Mesothelial cell of epicardium (in vitro differentiated cells): ENCODE data around the gene ASCL5. TPM values are rescaled to one million over a fixed set of nuclear protein-coding genes. Genes with fewer than 3 reads are reported as not detected.

Source experiments
- DNase-seq, 2 experiments: peaks; one replicate each; pipeline ENCODE4 v3.0.0; 2021; ENCODE audit warnings: low spot score in 2 of 2; ENCODE audit not compliant: unreplicated experiment in 2 of 2
- H3K27ac Mint-ChIP-seq: 2 replicates; pipeline ENCODE4 v1.8.0; 2021; ENCODE audit warnings: mixed read lengths
- H3K27me3 Mint-ChIP-seq: 2 replicates; pipeline ENCODE4 v1.8.0; 2021; ENCODE audit warnings: low read depth, mixed read lengths
- H3K36me3 Mint-ChIP-seq: 2 replicates; pipeline ENCODE4 v1.8.0; 2021; ENCODE audit warnings: mixed read lengths
- H3K4me1 Mint-ChIP-seq: 2 replicates; pipeline ENCODE4 v1.8.0; 2021; ENCODE audit warnings: mixed read lengths
- H3K4me3 Mint-ChIP-seq: 2 replicates; pipeline ENCODE4 v1.8.0; 2021; ENCODE audit warnings: mild to moderate bottlenecking, moderate library complexity, mixed read lengths
- H3K9me3 Mint-ChIP-seq: 2 replicates; pipeline ENCODE4 v1.8.0; 2021; ENCODE audit warnings: mixed read lengths
- total RNA-seq: library from RNA; stranded (reverse); gene quantifications from 3 replicates; pipeline ENCODE4 v1.2.1, GENCODE V29; 2021
- TF ChIP-seq, protein P1 (sequence below): fragments of 200-600 bp; sonication (generic); IDR thresholded peaks from one replicate; pipeline ENCODE4 v1.5.0; 2021; ENCODE audit warnings: antibody characterized with exemption; ENCODE audit not compliant: unreplicated experiment

ASCL5 gene
- total RNA-seq, 1 donor from 2014 or later, result not detected

DNA sequence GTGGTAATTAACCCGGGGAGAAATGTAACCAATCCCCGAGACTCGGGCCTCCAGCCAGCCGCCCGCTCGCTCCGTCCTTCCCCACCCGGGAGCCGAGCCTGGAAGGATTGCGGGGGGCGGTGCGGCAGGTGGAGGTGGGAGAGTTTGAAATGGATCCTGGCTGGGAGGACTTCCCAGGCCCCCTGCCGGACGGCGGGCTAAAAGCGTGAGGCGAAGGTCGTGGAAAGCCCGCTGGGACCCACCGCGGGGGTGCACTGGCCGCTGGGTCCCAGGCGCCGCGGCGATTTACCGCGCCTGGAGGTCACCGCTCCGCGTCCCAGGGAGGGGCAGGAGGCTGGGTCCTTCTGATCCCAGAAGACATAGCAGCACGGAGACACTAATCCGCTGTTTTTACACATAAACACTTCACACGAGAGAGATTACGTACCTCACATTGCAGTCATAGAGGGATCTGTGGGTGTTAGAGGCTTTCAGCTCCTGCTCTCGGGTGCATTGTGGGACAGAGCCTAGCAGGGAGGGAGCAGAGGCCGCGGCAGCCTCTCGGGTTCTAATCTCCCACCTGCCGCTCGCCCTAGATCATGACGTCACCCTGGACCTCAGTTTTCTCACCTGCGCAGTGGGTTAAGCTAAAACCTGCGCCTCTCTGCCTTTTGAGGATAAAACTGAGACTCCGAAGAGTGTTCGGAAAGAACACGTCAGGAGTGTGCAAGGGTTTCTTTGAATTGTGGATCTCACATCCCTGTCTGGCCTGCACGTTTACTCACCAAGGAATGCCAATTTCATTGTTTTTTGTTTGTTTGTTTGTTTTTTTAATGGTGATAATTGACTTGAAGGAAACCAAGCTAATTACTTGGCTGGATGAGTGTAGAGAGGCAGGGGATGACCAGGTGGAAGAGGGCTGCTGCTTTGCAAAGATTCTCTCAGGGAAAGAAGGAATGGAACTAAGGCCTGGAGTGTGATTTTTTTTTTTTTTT, 44.4 kb upstream of the ASCL5 start:
- Mint-ChIP-seq H3K27ac (peak overlapping the region; percentile 88), H3K9me3 (peaks cover 3% of the 10 kb centered on the region), H3K36me3 (no peaks in the 10 kb centered on the region), H3K27me3 (no peaks in the 10 kb centered on the region), H3K4me3 (peak overlapping the region; percentile 80), H3K4me1 (peaks cover 19% of the 10 kb centered on the region)
- TF ChIP-seq, protein P1, sequence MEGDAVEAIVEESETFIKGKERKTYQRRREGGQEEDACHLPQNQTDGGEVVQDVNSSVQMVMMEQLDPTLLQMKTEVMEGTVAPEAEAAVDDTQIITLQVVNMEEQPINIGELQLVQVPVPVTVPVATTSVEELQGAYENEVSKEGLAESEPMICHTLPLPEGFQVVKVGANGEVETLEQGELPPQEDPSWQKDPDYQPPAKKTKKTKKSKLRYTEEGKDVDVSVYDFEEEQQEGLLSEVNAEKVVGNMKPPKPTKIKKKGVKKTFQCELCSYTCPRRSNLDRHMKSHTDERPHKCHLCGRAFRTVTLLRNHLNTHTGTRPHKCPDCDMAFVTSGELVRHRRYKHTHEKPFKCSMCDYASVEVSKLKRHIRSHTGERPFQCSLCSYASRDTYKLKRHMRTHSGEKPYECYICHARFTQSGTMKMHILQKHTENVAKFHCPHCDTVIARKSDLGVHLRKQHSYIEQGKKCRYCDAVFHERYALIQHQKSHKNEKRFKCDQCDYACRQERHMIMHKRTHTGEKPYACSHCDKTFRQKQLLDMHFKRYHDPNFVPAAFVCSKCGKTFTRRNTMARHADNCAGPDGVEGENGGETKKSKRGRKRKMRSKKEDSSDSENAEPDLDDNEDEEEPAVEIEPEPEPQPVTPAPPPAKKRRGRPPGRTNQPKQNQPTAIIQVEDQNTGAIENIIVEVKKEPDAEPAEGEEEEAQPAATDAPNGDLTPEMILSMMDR, result peak; percentile 58
- peak in 1 of 2 experiments; percentile 54 for DNase-seq

DNA sequence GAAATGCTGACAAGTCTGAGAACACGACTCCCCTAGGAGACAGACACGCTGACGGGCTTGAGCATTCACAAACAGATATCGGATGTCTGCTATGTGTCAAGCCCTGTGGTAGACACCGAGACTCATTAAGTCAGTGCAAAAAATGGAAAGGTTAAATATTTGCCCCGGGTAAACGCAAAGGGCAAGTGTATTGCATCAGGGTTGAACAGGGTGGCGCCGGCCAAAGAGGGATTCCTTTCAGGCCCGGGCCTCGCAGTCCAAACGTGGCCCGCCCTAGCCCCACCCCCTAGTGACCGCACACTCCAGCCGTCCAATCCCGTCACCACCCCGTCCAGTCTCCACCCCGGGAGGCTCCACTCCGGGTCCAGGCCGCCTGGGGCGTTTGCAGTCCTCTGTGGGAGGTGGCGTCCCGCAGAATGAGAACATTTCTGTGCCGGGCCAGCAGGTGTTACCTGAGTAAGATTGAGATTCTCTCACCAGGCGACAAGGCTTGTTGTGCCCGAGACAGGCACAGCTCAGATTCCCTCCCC, 43.6 kb upstream of the ASCL5 start:
- Mint-ChIP-seq H3K4me1 (peaks cover 19% of the 10 kb centered on the region), H3K27me3 (no peaks in the 10 kb centered on the region), H3K27ac (peak overlapping the region; percentile 88), H3K4me3 (peak overlapping the region; percentile 80), H3K9me3 (peaks cover 3% of the 10 kb centered on the region), H3K36me3 (no peaks in the 10 kb centered on the region)
- TF ChIP-seq, protein P1, result no peak
- peak; percentile 80 to 88 for DNase-seq

DNA sequence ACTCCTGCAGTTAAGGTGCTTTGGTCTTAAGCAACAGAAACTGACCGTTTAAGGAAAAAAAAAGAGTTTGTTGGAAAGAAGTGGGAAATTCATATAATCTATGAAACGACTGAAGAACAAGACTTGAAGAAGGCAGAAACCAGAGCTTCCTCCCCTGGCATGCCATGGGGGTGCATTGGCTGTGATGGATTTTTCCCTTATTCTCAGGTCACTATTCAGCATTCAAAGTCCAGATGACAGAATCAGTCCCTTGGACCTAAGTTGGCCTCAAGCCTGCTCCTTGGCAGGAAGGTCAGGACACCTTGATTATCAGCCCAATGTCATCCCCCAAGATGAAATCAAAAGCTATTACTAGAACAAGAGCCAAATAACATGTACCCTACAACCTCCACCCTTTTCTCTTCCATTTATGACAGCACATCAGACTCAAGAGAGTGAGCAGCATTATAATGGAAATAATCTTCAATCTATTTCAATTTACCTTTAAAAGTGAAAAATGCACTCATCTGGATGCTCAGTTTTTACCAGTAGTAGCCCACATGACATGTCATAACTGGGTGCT, 43.1 kb upstream of the ASCL5 start:
- Mint-ChIP-seq H3K36me3 (no peaks in the 10 kb centered on the region), H3K4me1 (peaks cover 19% of the 10 kb centered on the region), H3K27me3 (no peaks in the 10 kb centered on the region), H3K9me3 (peaks cover 3% of the 10 kb centered on the region), H3K4me3 (peak overlapping the region; percentile 80), H3K27ac (peak overlapping the region; percentile 88)
- no peak for DNase-seq
- TF ChIP-seq, protein P1, result no peak

DNA sequence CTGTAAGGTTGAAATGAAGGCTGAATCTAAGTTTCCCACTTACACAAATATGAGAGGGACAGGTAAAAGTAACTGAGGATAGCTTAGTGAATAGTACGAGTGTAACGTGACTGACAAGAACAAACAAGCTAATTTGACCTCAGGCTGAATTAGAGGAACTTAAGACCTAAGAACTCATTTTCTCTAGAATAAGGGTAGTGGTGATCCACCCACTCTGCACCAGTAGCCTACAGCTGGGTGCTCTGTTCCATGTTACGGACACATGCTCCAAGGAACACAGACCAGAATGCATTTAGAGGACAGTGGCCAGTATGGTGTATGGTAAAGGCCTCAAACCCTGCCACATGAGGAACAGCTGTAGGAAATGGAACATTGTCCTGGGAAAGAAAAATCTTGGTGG, 42.2 kb upstream of the ASCL5 start:
- Mint-ChIP-seq H3K27ac (no peak overlapping the region), H3K4me1 (peaks cover 19% of the 10 kb centered on the region), H3K9me3 (peaks cover 3% of the 10 kb centered on the region), H3K36me3 (no peaks in the 10 kb centered on the region), H3K4me3 (no peak overlapping the region), H3K27me3 (no peaks in the 10 kb centered on the region)
- DNase-seq, result no peak
- TF ChIP-seq, protein P1, result no peak

DNA sequence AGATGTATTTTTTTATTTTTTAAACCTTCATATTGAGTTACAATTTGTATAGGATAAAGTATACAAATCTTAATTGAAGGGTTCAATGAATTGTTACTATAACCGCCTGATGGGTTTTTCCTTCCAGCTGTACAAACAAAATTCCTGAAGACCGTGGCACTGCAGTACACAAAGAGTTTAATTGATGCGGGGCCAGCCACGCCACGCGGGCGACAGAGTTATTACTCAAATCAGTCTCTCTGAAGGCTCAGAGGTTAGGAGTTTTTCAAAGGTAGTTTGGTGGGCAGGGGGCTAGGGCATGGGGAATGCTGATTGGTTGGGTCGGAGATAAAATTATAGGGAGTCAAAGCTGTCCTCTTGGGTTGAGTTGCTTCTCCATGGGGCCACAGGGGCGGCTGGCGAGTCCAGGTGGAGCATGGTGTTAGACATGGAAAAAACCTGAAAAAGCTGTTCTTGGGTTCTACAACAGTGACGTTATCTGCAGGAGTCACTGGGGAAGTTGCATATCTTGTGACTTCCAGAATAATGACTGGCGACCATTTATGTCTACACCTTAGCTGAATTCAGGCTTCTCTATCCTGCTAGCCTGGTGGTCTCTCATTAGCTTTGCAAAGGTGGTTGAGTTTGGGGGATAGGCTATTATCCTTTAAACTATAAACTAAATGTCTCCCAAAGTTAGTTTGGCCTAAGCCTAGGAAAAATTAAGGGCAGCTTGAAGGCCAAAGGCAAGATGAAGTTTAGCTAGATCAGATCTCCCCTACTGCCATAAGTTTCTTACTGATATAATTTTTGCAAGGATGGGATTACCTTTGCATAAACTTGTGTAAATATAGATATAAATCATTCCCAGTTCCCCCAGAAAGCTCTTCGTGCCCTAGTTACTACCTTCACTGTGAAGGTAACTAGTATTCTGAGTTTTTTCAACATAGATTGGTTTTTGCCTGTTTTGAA, 40.3 kb upstream of the ASCL5 start:
- Mint-ChIP-seq H3K4me3 (no peak overlapping the region), H3K9me3 (peaks cover 3% of the 10 kb centered on the region), H3K27me3 (no peaks in the 10 kb centered on the region), H3K36me3 (no peaks in the 10 kb centered on the region), H3K4me1 (peaks cover 15% of the 10 kb centered on the region), H3K27ac (peak overlapping the region; percentile 5)
- DNase-seq, result no peak
- TF ChIP-seq, protein P1, result no peak
